PC-3 (cell line): ENCODE measurements around the gene CTNNA2.

ENCODE experiments used
- CTCF ChIP-seq: fragments of 300-600 bp; sonication (generic); conservative IDR thresholded peaks from 2 replicates; pipeline ENCODE4 v1.5.1; 2017; ENCODE audit warnings: antibody characterized with exemption, low read depth, mild to moderate bottlenecking, low read length
- EZH2 ChIP-seq: fragments of 300-600 bp; sonication (generic); IDR thresholded peaks from one replicate; pipeline ENCODE4 v1.6.1; 2017; ENCODE audit warnings: antibody characterized with exemption, mild to moderate bottlenecking, low read length; ENCODE audit not compliant: unreplicated experiment

GRCh38 chr2:79734518-79734917, 221.7 kb downstream of the CTNNA2 start:
- no peak for TF ChIP-seq CTCF
- TF ChIP-seq EZH2: no peak
